ENCODE data around the gene NAALADL2.

NAALADL2 gene

GRCh38 chr3:174891524-174892203 is 32.5 kb downstream of the NAALADL2 start:
- DNase-seq: no peak

- no peak for DNase-seq
Measured at GRCh38 chr3:174907027-174907426, 47.9 kb downstream of the NAALADL2 start.

DNA sequence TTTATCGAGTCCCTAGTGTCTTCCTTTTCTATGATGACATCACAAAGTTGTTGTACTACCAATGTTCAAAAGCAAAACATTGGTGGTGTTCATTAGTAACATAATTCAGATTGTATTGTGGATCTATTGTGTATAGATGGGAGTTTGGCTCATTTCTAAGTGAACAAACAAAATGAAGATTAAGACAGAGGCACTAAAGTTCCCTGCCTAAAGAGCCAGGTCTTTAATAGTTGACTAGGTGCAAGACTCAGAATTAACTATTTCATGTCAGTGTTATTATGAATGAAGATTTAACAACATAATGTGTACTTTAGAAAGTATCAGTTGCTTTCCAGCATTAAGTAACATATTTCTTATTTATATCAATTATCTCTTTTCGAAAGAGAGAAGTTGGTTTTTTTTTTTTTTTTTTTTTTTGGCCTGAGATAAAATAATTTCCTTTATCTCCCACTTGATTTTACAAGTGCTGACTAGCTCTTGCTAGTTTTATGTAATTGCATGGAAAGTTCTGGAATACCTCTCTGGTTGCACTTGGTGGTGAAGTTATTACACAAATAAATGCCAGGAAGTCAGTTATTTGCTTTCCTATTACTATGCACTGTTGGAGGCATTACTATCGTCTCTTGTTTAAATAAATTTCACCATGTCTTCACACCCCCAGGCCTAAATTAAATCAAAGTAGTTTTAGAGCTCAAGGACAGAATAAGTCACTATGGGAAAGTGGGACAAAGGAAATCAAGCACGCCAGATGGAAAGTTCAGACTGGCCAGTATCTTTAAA is 48.7 kb downstream of the NAALADL2 start:
- DNase-seq: no peak

DNA sequence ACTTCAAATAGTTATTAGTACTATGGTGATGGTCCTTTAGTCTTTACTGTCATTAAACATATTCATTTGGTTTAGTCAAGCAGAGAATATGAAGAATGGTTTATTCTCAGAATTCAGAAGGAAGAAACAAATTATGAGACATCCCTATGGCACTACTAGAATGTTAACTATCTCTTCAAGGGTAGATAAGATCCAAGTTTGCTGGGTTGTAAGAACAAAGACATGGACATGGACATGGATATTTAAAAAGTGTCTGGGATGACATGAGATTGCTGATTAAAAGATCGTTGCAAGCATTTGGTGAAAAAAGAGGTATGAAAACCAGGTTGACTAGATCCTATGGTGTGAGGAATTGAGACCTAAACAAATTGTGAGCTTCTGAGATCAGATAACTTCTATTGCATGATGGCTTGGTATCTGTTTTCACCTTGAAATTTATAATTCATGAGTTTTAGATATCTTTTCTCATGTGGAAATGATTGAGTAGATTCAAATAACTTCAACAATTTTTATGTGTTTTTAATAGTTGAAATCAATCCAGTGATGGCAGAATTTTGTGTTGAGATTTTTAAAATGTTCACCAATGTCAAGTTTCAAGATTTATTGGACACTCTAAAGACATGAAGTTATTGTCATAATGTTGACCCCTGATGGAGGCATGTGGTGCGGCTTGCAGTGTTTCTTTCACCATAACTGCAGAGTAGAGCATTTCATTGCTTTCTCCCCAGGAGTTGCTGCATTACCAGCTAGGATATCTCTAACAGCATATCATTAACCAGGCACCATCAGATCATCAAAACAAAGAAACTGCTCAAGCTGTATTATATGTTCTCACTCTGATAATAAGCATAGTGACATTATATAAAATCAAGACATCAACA is 72.6 kb downstream of the NAALADL2 start:
- DNase-seq: no peak

DNA sequence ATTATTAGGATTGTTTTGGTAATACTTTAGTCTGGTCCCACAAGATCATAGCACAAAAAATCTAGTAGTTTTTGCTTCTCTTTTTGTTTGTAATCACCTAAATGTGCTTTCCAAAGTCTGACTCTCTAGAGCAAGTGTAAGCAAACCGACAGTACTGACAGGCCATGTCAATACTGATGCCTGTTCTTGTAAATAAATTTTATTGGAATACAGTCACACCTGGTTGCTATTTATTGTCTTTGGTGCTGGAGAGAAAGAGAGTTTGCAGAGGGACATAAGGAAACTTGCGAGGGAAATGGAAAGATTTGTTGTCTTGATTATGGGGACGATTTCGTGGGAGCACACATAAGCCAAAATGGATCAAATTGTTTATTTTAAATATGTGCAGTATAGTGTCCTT is 77.5 kb downstream of the NAALADL2 start:
- no peak for DNase-seq

- no peak for DNase-seq
Measured at GRCh38 chr3:174937478-174937877, 78.3 kb downstream of the NAALADL2 start.

DNA sequence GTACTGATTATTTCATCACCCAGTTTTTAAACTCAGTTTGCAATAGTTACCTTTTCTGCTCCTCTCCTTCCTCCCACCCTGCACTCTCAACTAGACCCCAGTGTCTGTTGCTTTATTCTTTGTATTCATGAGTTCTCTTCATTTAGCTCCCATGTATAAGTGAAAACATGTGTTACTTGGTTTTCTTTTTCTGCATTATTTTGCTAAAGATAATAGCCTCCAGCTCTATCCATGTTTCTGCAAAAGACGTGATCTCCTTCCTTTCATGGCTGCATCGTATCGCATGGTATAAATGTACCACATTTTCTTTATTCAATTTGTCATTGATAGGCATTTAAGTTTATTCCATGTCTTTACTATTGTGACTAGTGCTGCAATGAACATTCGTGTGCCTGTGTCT is 79.0 kb downstream of the NAALADL2 start:
- no peak for DNase-seq

DNA sequence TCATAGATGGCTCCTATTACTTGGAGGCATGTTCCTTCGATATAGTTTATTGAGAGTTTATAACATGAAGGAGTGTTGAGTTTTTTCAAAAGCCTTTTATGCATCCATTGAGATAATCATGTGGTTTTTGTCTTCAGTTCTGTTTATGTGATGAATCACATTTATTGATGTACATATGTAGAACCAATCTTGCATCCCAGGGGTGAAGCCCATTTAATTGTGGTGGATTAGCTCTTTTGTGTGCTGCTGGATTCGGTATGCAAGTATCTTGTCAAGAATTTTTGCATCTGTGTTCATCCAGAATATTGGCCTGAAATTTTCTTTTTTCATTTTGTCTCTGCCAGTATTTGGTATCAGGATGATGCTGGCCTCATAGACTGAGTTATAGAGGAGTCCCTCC is 81.0 kb downstream of the NAALADL2 start:
- DNase-seq: no peak

DNA sequence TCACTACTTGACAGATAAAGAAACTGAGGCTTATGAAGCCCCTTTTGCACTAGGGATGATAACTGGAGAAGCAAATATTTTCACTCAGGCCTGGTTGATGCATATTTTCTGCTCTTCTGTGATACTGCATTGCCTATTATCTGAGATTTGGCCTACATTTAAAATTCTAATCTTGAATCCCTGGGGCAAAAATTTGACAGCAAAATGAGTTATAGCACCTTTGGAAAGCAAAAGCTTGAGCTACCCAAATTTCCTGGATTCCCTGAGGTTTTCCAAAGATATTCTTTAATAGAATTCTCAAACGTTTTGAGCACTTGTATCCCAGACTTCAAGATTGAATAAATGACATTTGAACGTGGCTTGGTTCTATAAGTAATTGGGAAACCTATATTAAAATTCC is 86.1 kb downstream of the NAALADL2 start:
- DNase-seq: no peak

DNA sequence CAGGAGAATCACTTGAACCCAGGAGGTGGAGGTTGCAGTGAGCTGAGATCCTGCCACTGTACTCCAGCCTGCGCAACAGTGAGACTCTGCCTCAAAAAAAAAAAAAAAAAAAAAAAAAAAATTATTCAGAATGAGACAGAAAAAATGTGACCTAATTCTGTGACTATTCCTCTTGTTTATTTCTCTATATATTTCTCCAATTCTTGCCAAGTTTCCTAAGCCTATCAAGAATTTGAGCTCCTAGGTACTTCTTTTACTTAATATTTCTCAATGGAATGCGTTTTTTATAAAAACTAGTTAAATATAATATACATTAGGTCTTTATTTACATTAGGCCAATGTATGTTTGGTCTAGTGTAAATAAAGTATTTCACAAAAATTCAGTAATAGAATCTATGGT is 86.8 kb downstream of the NAALADL2 start:
- DNase-seq: no peak

- DNase-seq: no peak
Measured at GRCh38 chr3:174949523-174949922, 90.4 kb downstream of the NAALADL2 start.

- DNase-seq: no peak
Measured at GRCh38 chr3:174951034-174951433, 91.9 kb downstream of the NAALADL2 start.

DNA sequence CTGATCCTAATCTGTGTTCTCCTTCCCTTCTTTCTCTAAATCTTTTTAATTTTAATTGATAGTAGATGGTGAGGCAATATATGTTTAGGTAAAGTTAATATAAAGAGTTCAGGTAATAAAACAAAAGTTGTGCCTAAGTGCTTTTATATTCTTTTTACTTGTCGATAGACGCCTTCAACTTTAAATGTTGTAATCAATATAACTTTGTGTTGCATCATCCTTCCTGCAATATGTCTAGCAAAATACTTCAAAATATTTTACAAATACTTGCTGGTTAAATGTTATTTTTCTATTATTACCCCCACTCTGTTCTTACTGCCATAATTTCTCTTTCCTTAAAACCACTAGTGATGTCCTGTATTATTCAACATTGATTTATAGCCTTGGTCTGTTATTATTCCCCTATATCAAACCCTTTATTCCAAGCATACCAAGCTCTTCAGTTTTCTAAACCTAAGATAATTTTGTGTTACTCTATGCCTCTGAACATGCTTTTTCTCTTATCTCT is 92.4 kb downstream of the NAALADL2 start:
- no peak for DNase-seq

DNA sequence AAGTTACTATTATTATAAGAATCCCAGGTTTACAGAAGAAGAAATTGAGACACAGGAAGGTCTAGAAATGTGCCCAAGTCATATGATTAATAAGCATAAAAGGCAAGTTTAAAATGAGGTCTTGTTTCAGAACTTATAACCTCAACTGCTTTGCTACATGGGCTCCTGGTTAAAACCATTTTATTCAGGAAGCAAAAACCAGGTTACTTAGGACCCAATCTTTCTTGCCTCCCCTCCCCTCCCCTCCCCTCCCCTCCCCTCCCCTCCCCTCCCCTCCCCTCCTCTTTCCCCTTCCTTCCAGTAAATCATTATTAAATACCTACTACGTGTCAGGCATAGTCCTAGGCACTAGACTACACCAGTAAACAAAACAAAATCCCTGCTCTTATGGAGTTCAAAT is 93.9 kb downstream of the NAALADL2 start:
- DNase-seq: no peak

DNA sequence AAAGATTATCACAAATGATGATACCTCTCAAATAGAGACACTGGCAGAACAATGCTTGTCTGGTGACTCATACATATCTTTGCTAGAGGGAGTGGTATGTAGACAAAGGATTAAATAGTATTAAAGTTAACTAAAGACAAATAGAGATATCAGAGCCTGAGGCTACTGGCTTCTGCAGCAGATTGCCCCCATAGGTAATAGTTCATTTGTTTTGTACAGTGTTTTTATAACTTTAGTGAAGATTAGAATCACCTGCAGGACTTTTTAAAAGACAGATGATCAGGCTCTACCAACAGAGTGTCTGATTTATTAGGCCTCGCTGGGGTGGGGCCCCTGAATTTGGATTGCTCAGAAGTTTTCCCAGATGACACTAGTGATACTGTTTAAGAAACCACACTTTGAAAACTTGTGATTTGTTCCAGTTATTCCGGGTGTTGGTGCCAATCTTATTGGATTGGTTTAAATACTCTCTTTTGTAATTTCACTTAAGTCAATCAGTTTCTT is 96.4 kb downstream of the NAALADL2 start:
- no peak for DNase-seq

DNA sequence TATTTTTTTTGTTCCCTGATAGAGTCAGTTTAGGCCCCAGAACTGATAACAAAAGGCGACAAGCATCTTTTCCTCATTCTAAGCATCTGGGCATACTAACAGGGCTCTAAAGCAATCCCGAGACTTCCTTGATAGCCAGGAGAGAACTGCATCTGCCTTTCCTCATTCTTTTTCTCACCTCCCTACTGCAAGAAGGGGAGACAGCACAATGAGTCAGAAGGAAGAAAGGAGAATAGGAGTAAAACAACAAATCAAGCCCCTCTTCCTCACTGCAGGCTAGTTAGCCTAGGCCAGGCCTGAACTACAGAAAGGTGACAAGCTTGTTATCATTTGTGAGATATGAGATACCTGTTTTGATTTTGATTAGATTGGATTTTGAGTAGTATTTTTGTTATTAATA is 97.9 kb downstream of the NAALADL2 start:
- no peak for DNase-seq

DNA sequence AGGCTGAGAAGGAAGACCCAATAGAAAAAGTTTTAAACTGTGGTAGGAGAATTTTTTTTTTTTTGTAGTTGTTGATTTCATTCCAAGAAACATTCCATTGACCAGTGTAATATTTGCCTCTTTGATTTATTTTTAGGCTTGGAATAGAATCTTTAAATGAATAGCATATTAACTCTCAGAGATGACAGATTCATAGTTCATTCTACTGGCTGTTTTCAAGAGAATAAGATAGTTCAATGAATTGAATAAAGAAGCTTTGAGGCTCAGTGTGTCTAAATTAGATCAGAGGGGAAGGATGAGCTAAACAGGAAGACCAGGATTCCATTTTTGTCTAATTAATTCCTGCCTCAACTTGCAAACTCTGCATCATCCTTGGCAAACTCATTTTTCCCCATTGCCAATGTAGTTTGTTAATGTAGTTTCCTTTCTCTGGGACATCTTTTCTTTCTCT is 98.4 kb downstream of the NAALADL2 start:
- no peak for DNase-seq

- no peak for DNase-seq
Measured at GRCh38 chr3:174958671-174959328, 99.7 kb downstream of the NAALADL2 start.

- DNase-seq: no peak
Measured at GRCh38 chr3:174959556-174960065, 100.5 kb downstream of the NAALADL2 start.

GRCh38 chr3:174960898-174961297 is 101.8 kb downstream of the NAALADL2 start:
- no peak for DNase-seq

DNA sequence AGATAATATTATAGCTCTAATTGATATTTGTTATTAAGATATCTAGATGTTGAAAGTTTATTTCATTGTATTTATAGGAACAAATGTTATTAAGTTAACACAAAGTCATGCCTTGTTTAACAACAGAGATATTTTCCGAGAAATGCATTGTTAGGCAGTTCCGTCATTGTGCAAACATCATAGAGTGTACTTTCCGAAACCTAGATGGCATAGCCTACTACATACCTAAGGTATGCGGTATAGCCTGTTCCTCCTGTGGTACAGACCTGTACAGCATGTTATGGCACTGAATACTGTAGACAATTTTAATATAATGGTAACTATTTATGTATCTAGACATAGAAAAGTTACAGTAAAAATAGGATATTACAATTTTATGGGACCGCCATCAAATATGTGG is 114.3 kb downstream of the NAALADL2 start:
- no peak for DNase-seq

- no peak for DNase-seq
Measured at GRCh38 chr3:174986685-174987084, 127.6 kb downstream of the NAALADL2 start.
